ENCODE data around the gene VPS13A.

Gene VPS13A

DNA sequence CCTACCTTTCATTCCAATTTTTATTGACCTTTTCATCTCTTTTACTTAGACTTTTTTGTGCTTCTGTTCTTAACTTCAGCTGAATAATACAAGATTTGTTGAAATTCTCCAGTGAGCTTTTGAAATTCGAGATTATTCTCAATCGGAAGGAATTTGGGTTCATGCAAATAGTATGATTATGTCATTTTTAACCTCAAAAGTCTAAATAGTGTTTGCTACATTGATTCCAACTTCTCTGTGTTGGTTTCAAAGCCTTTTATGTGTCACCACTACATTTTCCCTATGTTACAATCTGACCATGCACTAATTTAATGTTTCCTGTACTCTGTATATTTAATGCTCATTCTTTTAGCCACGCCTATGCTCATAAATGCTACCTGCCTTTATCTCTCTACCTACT is 44.1 kb downstream of the VPS13A start:
- Histone ChIP-seq H3K4me2 (ENCODE audit: low read length) (no peak overlapping the region), H3K9me3 (ENCODE audit: control insufficient read depth, low read length) (no peaks in the 10 kb centered on the region), H3K4me1 (no peaks in the 10 kb centered on the region), H3K27ac (no peak overlapping the region), H2AFZ (no peak overlapping the region), H3K27me3 (ENCODE audit: control insufficient read depth, insufficient read depth, low read length) (no peaks in the 10 kb centered on the region), H3K36me3 (ENCODE audit: control insufficient read depth, insufficient read depth, low read length) (no peaks in the 10 kb centered on the region), H3K9ac (no peak overlapping the region), H3K4me3 (ENCODE audit: low read depth, low read length) (no peak overlapping the region), H3K79me2 (no peaks in the 10 kb centered on the region)
- TF ChIP-seq, protein P1, sequence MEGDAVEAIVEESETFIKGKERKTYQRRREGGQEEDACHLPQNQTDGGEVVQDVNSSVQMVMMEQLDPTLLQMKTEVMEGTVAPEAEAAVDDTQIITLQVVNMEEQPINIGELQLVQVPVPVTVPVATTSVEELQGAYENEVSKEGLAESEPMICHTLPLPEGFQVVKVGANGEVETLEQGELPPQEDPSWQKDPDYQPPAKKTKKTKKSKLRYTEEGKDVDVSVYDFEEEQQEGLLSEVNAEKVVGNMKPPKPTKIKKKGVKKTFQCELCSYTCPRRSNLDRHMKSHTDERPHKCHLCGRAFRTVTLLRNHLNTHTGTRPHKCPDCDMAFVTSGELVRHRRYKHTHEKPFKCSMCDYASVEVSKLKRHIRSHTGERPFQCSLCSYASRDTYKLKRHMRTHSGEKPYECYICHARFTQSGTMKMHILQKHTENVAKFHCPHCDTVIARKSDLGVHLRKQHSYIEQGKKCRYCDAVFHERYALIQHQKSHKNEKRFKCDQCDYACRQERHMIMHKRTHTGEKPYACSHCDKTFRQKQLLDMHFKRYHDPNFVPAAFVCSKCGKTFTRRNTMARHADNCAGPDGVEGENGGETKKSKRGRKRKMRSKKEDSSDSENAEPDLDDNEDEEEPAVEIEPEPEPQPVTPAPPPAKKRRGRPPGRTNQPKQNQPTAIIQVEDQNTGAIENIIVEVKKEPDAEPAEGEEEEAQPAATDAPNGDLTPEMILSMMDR (IDR thresholded peaks at IDR 0.05): no peak

DNA sequence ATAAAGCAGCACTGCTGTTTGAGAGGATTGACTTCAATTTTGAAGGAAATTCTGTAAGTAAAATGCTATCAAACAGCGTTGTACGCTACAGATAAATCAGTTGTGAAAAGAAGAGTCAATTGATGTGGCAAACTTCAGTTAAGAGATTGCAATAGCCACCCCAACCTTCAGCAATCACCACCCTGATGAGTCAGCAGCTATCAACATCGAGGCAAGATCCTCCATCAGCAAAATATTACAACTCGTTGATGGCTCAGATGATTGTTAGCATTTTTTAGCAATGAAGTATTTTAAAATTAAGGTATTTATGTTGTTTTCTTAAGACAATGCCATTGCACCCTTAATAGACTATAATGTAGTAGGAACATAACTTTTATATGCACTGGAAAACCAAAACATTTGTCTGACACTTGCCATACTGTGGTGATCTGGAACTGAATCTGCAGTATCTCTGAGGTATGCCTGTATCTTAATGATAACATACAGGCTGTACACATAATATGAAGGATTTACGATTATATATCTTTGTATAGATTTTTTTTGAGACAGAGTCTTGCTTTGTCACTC is 47.5 kb downstream of the VPS13A start:
- Histone ChIP-seq H3K79me2 (no peaks in the 10 kb centered on the region), H3K27ac (no peak overlapping the region), H3K4me3 (ENCODE audit: low read depth, low read length) (no peak overlapping the region), H3K36me3 (ENCODE audit: control insufficient read depth, insufficient read depth, low read length) (no peaks in the 10 kb centered on the region), H2AFZ (no peak overlapping the region), H3K27me3 (ENCODE audit: control insufficient read depth, insufficient read depth, low read length) (no peaks in the 10 kb centered on the region), H3K9me3 (ENCODE audit: control insufficient read depth, low read length) (no peaks in the 10 kb centered on the region), H3K4me1 (no peaks in the 10 kb centered on the region), H3K9ac (no peak overlapping the region), H3K4me2 (ENCODE audit: low read length) (no peak overlapping the region)
- TF ChIP-seq, protein P1 (IDR thresholded peaks at IDR 0.05): no peak

DNA sequence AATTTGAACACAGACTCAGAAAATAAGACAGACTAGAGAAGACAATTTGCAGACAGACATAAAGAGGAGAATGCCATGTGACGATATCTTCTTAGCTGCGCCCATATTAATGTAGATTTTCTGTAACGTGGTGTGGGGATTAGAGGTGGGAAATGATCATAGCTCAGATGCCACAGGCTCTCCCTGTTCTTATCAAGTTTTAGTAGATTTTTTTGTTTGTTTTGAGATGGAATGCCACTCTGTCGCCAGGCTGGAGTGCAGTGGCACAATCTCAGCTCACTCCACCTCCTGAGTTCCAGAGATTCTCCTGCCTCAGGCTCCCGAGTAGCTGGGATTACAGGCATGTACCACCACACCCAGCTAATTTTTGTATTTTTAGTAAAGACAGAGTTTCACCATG is 59.4 kb downstream of the VPS13A start:
- no peak overlapping the region for H2AFZ ChIP-seq
- no peak overlapping the region for H3K9ac ChIP-seq
- H3K36me3 ChIP-seq (ENCODE audit: control insufficient read depth, insufficient read depth, low read length): no peaks in the 10 kb centered on the region
- H3K27ac ChIP-seq: no peak overlapping the region
- no peaks in the 10 kb centered on the region for H3K9me3 ChIP-seq (ENCODE audit: control insufficient read depth, low read length)
- H3K79me2 ChIP-seq: no peaks in the 10 kb centered on the region
- no peaks in the 10 kb centered on the region for H3K27me3 ChIP-seq (ENCODE audit: control insufficient read depth, insufficient read depth, low read length)
- TF ChIP-seq, protein P1 (IDR thresholded peaks at IDR 0.05): no peak
- H3K4me2 ChIP-seq (ENCODE audit: low read length): no peak overlapping the region
- no peaks in the 10 kb centered on the region for H3K4me1 ChIP-seq
- H3K4me3 ChIP-seq (ENCODE audit: low read depth, low read length): no peak overlapping the region

DNA sequence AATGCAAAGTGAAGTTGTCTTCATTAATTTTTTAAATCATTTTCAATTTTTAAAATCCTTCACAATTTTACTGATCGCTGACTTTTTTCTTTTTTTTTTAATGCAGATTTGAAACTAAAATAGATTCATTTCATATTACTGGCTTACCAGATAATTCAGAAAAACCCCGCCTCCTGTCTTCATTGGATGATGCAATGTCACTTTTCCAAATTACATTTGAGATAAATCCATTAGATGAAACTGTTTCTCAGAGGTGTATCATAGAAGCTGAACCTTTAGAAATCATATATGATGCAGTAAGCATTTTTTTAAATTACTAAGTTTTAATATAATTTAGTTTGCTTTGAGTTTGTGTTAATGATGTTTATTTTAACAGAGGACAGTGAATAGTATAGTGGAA is 60.6 kb downstream of the VPS13A start:
- H3K4me2 ChIP-seq (ENCODE audit: low read length): no peak overlapping the region
- H3K4me1 ChIP-seq: no peaks in the 10 kb centered on the region
- no peak overlapping the region for H2AFZ ChIP-seq
- H3K27ac ChIP-seq: no peak overlapping the region
- H3K9ac ChIP-seq: no peak overlapping the region
- no peaks in the 10 kb centered on the region for H3K27me3 ChIP-seq (ENCODE audit: control insufficient read depth, insufficient read depth, low read length)
- no peaks in the 10 kb centered on the region for H3K79me2 ChIP-seq
- TF ChIP-seq, protein P1 (IDR thresholded peaks at IDR 0.05): no peak
- no peaks in the 10 kb centered on the region for H3K9me3 ChIP-seq (ENCODE audit: control insufficient read depth, low read length)
- H3K36me3 ChIP-seq (ENCODE audit: control insufficient read depth, insufficient read depth, low read length): no peaks in the 10 kb centered on the region
- no peak overlapping the region for H3K4me3 ChIP-seq (ENCODE audit: low read depth, low read length)

DNA sequence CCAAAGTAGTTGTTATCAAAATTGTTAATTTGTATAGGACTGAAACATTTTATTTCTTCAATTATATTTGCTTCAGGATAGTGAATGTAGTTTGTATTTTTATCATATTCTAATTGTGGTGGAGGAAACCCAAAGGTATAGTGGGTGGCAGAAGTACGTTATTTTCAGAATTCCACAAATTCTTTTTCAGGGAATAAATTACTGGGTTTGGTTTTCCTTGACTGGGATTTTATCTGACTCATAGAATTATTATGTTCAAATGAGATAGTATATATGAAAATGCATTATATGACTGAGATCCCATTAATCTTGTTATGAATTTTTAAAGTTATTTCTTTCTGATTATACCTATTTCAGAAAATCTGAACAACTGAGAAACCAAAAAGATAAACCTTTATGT is 73.7 kb downstream of the VPS13A start:
- H3K4me1 ChIP-seq: no peaks in the 10 kb centered on the region

More for the DNA sequence above, 73.7 kb downstream of the VPS13A start:
- H3K27me3 ChIP-seq (ENCODE audit: control insufficient read depth, insufficient read depth, low read length): no peaks in the 10 kb centered on the region
- H3K9ac ChIP-seq: no peak overlapping the region
- no peak overlapping the region for H3K4me3 ChIP-seq (ENCODE audit: low read depth, low read length)
- H3K27ac ChIP-seq: no peak overlapping the region
- no peaks in the 10 kb centered on the region for H3K79me2 ChIP-seq
- TF ChIP-seq, protein P1 (IDR thresholded peaks at IDR 0.05): no peak
- no peak overlapping the region for H3K4me2 ChIP-seq (ENCODE audit: low read length)
- no peaks in the 10 kb centered on the region for H3K9me3 ChIP-seq (ENCODE audit: control insufficient read depth, low read length)
- H3K36me3 ChIP-seq (ENCODE audit: control insufficient read depth, insufficient read depth, low read length): no peaks in the 10 kb centered on the region
- no peak overlapping the region for H2AFZ ChIP-seq

All from parathyroid adenoma (tissue), 2 donors.